Gastroesophageal sphincter (tissue), 4 donors: ENCODE data around the gene PUS3. TPM values are rescaled to one million over a fixed set of nuclear protein-coding genes. Genes with fewer than 3 reads are reported as not detected.

Experiments
- ATAC-seq: fragments of 150-250 bp; one replicate; pipeline ENCODE4 v1.9.1; 2016; ENCODE audit warnings: mild to moderate bottlenecking, moderate library complexity
- H3K27ac ChIP-seq, 4 donors: fragments of 200-600 bp; sonication (generic) in 3 of 4; 1 replicate in 3 of 4; 2 replicates in 1 of 4; pipeline ENCODE4 v1.5.1; 2016 to 2019
- H3K27me3 ChIP-seq: fragments of 200-600 bp; sonication (generic); one replicate; pipeline ENCODE4 v1.5.1; 2019
- H3K36me3 ChIP-seq, 2 donors: fragments of 200-600 bp; sonication (generic); one replicate each; pipeline ENCODE4 v1.5.1; 2019; ENCODE audit warnings: control low read depth in 1 of 2
- H3K4me1 ChIP-seq, 3 donors: fragments of 200-600 bp; sonication (generic); 1 replicate in 2 of 3; 2 replicates in 1 of 3; pipeline ENCODE4 v1.5.1; 2016 to 2019; ENCODE audit warnings: control low read depth in 2 of 3
- H3K4me3 ChIP-seq, 2 donors: fragments of 200-600 bp; sonication (generic); one replicate each; pipeline ENCODE4 v1.5.1; 2019; ENCODE audit warnings: mild to moderate bottlenecking in 1 of 2, moderate library complexity in 1 of 2
- H3K9me3 ChIP-seq, 3 donors: fragments of 200-600 bp; sonication (generic); one replicate each; pipeline ENCODE4 v1.5.1; 2017 to 2019; ENCODE audit warnings: control low read depth in 2 of 3
- CTCF ChIP-seq, 4 experiments: fragments of 200-600 bp in 2 of 4; fragments of 450-650 bp in 2 of 4; sonication (generic) in 1 of 4; IDR thresholded peaks; one replicate each; pipeline ENCODE4 v1.5.1; 2017 to 2019; ENCODE audit warnings: antibody characterized with exemption in 4 of 4, mild to moderate bottlenecking in 2 of 4, moderate library complexity in 2 of 4
- EP300 ChIP-seq: sonication (generic); formaldehyde crosslinking; IDR thresholded peaks from one replicate; pipeline ENCODE4 v1.6.1; 2017; ENCODE audit warnings: antibody characterized with exemption, mild to moderate bottlenecking
- POLR2A ChIP-seq, 2 donors: fragments of 450-650 bp; IDR thresholded peaks; one replicate each; pipeline ENCODE4 v1.6.1; 2017; ENCODE audit warnings: antibody characterized with exemption in 2 of 2, mild to moderate bottlenecking in 2 of 2, moderate library complexity in 1 of 2
- POLR2AphosphoS5 ChIP-seq: sonication (generic); formaldehyde crosslinking; IDR thresholded peaks from one replicate; pipeline ENCODE4 v1.6.1; 2017; ENCODE audit warnings: antibody characterized with exemption
- WGBS, 2 donors: methylation state at CpG; one replicate each; pipeline ENCODE4 v1.1.5; 2018; ENCODE audit warnings: low coverage in 1 of 2; 5-methylcytosine and 5-hydroxymethylcytosine counted together
- total RNA-seq, 4 donors: library from RNA; depleted of rRNA; stranded (reverse); fragments of >200 nt; gene quantifications; one replicate each; pipeline ENCODE4 v1.1.0, GENCODE V29; 2016

PUS3 gene
- total RNA-seq, 4 donors from 2014 or later = 7.8 to 15.9 (median 9.1) TPM

- Histone ChIP-seq H3K9me3 (no peaks in the 10 kb centered on the region), H3K36me3 (no peaks in the 10 kb centered on the region), H3K27ac (no peak overlapping the region), H3K4me3 (no peak overlapping the region), H3K4me1 (peaks cover 0 to 20% (median 12%) of the 10 kb centered on the region in 3 donors), H3K27me3 (no peaks in the 10 kb centered on the region)
- 94 to 95% methylated on average over 7 to 8 of the region's 8 CpGs for WGBS, 2 donors
- TF ChIP-seq POLR2A (IDR thresholded peaks at IDR 0.05) = no peak
- TF ChIP-seq EP300 = no peak
- TF ChIP-seq CTCF (IDR thresholded peaks at IDR 0.05) = no peak
- no peak for TF ChIP-seq POLR2AphosphoS5
- no peak for ATAC-seq
Observed at GRCh38 chr11:125934473-125934872, 31.5 kb upstream of the PUS3 start.

- H3K4me1 ChIP-seq = peaks cover 0 to 8% (median 3%) of the 10 kb centered on the region in 3 donors
- 30 to 80% methylated on average over 2 to 11 of the region's 12 CpGs for WGBS, 2 donors
- H3K27ac ChIP-seq = no peak overlapping the region
- H3K36me3 ChIP-seq = no peaks in the 10 kb centered on the region
- no peak overlapping the region for H3K4me3 ChIP-seq
- TF ChIP-seq POLR2AphosphoS5 = no peak
- TF ChIP-seq EP300 = no peak
- TF ChIP-seq POLR2A (IDR thresholded peaks at IDR 0.05) = no peak
- TF ChIP-seq CTCF (IDR thresholded peaks at IDR 0.05) = no peak
- ATAC-seq = no peak
- H3K9me3 ChIP-seq = no peaks in the 10 kb centered on the region
- H3K27me3 ChIP-seq = no peaks in the 10 kb centered on the region
Observed at GRCh38 chr11:125933030-125933813, 30.2 kb upstream of the PUS3 start.

GRCh38 chr11:125932301-125932700, 29.3 kb upstream of the PUS3 start:
- Histone ChIP-seq H3K36me3 (no peaks in the 10 kb centered on the region), H3K4me3 (no peak overlapping the region), H3K27me3 (no peaks in the 10 kb centered on the region), H3K9me3 (no peaks in the 10 kb centered on the region), H3K27ac (no peak overlapping the region), H3K4me1 (peaks cover 0 to 6% (median 3%) of the 10 kb centered on the region in 3 donors)
- no peak for ATAC-seq
- no CpG with 5 or more reads among the region's 9 CpGs for WGBS, 2 donors
- TF ChIP-seq EP300 = no peak
- no peak for TF ChIP-seq CTCF (IDR thresholded peaks at IDR 0.05)
- no peak for TF ChIP-seq POLR2AphosphoS5
- TF ChIP-seq POLR2A (IDR thresholded peaks at IDR 0.05) = no peak

- H3K4me1 ChIP-seq = peaks cover 0 to 6% (median 3%) of the 10 kb centered on the region in 3 donors
- TF ChIP-seq CTCF (IDR thresholded peaks at IDR 0.05) (no peak), POLR2A (IDR thresholded peaks at IDR 0.05) (no peak), POLR2AphosphoS5 (no peak), EP300 (no peak)
- WGBS, 2 donors = 48 to 79% methylated on average over 5 to 6 of the region's 6 CpGs
- H3K9me3 ChIP-seq = no peaks in the 10 kb centered on the region
- no peaks in the 10 kb centered on the region for H3K36me3 ChIP-seq
- H3K27ac ChIP-seq = no peak overlapping the region
- no peak for ATAC-seq
- H3K4me3 ChIP-seq = no peak overlapping the region
- H3K27me3 ChIP-seq = no peaks in the 10 kb centered on the region
Observed at GRCh38 chr11:125931668-125932067, 28.7 kb upstream of the PUS3 start.

GRCh38 chr11:125931116-125931515, 28.1 kb upstream of the PUS3 start:
- no peaks in the 10 kb centered on the region for H3K9me3 ChIP-seq
- 79 to 86% methylated on average over 3 of the region's 3 CpGs for WGBS, 2 donors
- no peaks in the 10 kb centered on the region for H3K27me3 ChIP-seq
- no peak overlapping the region for H3K27ac ChIP-seq
- H3K36me3 ChIP-seq = no peaks in the 10 kb centered on the region
- TF ChIP-seq EP300 (no peak), CTCF (IDR thresholded peaks at IDR 0.05) (no peak), POLR2AphosphoS5 (no peak), POLR2A (IDR thresholded peaks at IDR 0.05) (no peak)
- ATAC-seq = no peak
- no peak overlapping the region for H3K4me3 ChIP-seq
- peaks cover 0 to 6% (median 3%) of the 10 kb centered on the region in 3 donors for H3K4me1 ChIP-seq
